A673 (cell line): ENCODE measurements around the gene TBC1D20.

Experiments used
- EZH2 ChIP-seq: fragments of 200-600 bp; sonication (generic); IDR thresholded peaks from 2 replicates; pipeline ENCODE4 v1.6.1; 2017; ENCODE audit warnings: borderline replicate concordance, low read depth, mild to moderate bottlenecking, mixed read lengths, antibody characterized with exemption, low read length; ENCODE audit not compliant: poor library complexity, severe bottlenecking
- TF ChIP-seq, protein P1 (sequence below): fragments of 300-800, 200-600 bp; sonication (generic); conservative IDR thresholded peaks from 2 replicates; pipeline ENCODE4 v1.5.1; 2017; ENCODE audit warnings: low read depth, mild to moderate bottlenecking, antibody characterized with exemption, low read length, moderate library complexity, mixed read lengths

DNA sequence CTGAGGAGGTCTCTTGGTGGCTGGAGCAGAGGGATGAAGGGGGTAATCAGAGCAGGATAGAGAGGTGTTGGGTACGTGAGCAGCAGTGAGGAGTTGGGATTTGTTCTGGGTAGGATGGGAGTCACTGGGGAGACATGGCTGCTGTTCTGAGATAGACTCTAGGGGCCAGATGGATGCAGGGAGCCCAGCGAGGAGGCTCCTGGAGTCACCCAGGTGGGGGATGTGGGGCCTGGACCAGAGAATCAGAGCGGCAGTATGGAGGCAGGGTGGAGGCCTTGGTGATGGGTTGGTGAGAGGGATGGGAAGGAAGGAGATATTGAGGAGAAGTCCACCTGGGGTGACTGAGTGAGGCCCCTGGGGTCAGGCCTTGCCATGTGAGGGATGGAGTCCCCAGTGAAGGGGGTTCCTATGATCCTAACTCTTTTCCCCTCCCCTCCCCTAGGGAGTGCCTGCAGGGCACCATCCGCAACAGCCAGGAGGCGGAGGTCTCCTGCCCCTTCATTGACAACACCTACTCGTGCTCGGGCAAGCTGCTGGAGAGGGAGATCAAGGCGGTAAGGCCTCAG lies 40.6 kb downstream of the TBC1D20 start:
- TF ChIP-seq, protein P1, sequence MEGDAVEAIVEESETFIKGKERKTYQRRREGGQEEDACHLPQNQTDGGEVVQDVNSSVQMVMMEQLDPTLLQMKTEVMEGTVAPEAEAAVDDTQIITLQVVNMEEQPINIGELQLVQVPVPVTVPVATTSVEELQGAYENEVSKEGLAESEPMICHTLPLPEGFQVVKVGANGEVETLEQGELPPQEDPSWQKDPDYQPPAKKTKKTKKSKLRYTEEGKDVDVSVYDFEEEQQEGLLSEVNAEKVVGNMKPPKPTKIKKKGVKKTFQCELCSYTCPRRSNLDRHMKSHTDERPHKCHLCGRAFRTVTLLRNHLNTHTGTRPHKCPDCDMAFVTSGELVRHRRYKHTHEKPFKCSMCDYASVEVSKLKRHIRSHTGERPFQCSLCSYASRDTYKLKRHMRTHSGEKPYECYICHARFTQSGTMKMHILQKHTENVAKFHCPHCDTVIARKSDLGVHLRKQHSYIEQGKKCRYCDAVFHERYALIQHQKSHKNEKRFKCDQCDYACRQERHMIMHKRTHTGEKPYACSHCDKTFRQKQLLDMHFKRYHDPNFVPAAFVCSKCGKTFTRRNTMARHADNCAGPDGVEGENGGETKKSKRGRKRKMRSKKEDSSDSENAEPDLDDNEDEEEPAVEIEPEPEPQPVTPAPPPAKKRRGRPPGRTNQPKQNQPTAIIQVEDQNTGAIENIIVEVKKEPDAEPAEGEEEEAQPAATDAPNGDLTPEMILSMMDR: no peak
- no peak for TF ChIP-seq EZH2
